Parathyroid adenoma (tissue), 2 donors: ENCODE measurements around the gene GIPC1.

Source experiments
- H2AFZ ChIP-seq: fragments of 300-600 bp; sonication (generic); one replicate; pipeline ENCODE4 v1.7.0; 2017; ENCODE audit warnings: antibody characterized with exemption, mild to moderate bottlenecking
- H3K27ac ChIP-seq: fragments of 300-600 bp; sonication (generic); one replicate; pipeline ENCODE4 v1.7.0; 2017
- H3K27me3 ChIP-seq: fragments of 300-600 bp; sonication (generic); one replicate; pipeline ENCODE4 v1.7.0; 2017; ENCODE audit warnings: low read length; ENCODE audit not compliant: control insufficient read depth, insufficient read depth
- H3K36me3 ChIP-seq: fragments of 300-600 bp; sonication (generic); one replicate; pipeline ENCODE4 v1.7.0; 2017; ENCODE audit warnings: low read length; ENCODE audit not compliant: control insufficient read depth, insufficient read depth
- H3K4me1 ChIP-seq: fragments of 300-600 bp; sonication (generic); one replicate; pipeline ENCODE4 v1.7.0; 2017; ENCODE audit warnings: control low read depth
- H3K4me2 ChIP-seq: fragments of 300-600 bp; sonication (generic); one replicate; pipeline ENCODE4 v1.7.0; 2017; ENCODE audit warnings: low read length
- H3K4me3 ChIP-seq: fragments of 300-600 bp; sonication (generic); one replicate; pipeline ENCODE4 v1.7.0; 2017; ENCODE audit warnings: low read depth, low read length
- H3K79me2 ChIP-seq: fragments of 300-600 bp; sonication (generic); one replicate; pipeline ENCODE4 v1.7.0; 2017; ENCODE audit warnings: control low read depth
- H3K9ac ChIP-seq: fragments of 300-600 bp; sonication (generic); one replicate; pipeline ENCODE4 v1.7.0; 2017; ENCODE audit warnings: mild to moderate bottlenecking
- H3K9me3 ChIP-seq: fragments of 300-600 bp; sonication (generic); one replicate; pipeline ENCODE4 v1.7.0; 2017; ENCODE audit warnings: low read length; ENCODE audit not compliant: control insufficient read depth
- TF ChIP-seq, protein P1 (sequence below): fragments of 300-600 bp; sonication (generic); IDR thresholded peaks from one replicate; pipeline ENCODE4 v1.7.0; 2017; ENCODE audit warnings: antibody characterized with exemption, mild to moderate bottlenecking
- donor health status: primary hyperparathyroidism.

The GIPC1 gene

DNA sequence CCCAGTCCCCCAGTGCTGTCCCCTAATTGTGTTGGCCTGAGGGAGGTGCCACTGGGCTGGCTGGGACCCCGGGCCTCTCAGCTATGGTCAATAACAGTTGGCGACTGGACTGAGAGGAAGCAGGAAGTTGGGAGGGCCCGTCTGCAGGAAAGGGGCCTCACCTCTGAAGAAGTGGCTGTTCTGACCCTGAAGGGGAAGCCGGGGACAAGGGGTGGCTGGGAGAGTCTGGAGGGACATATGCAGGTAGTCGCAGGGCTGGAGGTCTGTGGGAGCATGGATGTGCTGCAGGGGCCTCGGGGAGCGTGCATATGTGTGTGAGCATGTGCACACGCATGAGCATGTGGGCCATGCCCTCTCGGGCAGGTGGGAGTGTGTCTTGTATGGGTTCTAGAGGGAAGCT lies 56.9 kb downstream of the GIPC1 start:
- Histone ChIP-seq H3K4me2 (no peak overlapping the region), H3K27ac (no peak overlapping the region), H3K4me3 (no peak overlapping the region), H2AFZ (no peak overlapping the region), H3K27me3 (no peaks in the 10 kb centered on the region), H3K9me3 (no peaks in the 10 kb centered on the region), H3K9ac (no peak overlapping the region), H3K79me2 (peaks cover 6% of the 10 kb centered on the region), H3K4me1 (peaks cover 4% of the 10 kb centered on the region), H3K36me3 (no peaks in the 10 kb centered on the region)
- TF ChIP-seq, protein P1, sequence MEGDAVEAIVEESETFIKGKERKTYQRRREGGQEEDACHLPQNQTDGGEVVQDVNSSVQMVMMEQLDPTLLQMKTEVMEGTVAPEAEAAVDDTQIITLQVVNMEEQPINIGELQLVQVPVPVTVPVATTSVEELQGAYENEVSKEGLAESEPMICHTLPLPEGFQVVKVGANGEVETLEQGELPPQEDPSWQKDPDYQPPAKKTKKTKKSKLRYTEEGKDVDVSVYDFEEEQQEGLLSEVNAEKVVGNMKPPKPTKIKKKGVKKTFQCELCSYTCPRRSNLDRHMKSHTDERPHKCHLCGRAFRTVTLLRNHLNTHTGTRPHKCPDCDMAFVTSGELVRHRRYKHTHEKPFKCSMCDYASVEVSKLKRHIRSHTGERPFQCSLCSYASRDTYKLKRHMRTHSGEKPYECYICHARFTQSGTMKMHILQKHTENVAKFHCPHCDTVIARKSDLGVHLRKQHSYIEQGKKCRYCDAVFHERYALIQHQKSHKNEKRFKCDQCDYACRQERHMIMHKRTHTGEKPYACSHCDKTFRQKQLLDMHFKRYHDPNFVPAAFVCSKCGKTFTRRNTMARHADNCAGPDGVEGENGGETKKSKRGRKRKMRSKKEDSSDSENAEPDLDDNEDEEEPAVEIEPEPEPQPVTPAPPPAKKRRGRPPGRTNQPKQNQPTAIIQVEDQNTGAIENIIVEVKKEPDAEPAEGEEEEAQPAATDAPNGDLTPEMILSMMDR = no peak

DNA sequence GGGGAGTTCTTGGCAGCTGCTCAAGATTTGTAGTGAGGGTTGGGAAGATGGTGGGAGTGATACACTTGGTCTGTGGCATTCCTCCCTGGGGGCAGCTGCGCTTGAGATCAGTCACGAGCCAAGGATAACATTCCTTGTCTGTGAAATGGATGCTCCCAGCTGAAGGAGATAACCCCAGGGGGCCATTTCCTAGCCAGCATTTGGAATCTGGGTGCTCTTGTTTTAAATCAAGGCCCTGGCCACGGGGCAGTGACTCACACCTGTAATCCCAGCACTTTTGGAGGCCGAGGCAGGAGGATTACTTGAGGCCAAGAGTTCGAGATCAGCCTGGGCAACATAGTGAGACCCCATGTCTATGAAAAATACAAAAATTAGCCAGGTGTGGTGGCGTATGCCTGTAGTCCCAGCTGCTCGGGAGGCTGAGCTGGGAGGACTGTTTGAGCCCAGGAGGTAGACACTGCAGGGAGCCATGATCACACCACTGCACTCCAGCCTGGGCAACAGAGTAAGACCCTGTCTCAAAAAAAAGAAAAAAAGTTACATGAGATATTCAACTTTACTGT lies 58.3 kb downstream of the GIPC1 start:
- H2AFZ ChIP-seq = no peak overlapping the region
- no peaks in the 10 kb centered on the region for H3K36me3 ChIP-seq
- no peak overlapping the region for H3K9ac ChIP-seq
- no peak overlapping the region for H3K27ac ChIP-seq
- no peak overlapping the region for H3K4me3 ChIP-seq
- TF ChIP-seq, protein P1 = no peak
- H3K4me1 ChIP-seq = peaks cover 7% of the 10 kb centered on the region
- H3K79me2 ChIP-seq = peaks cover 4% of the 10 kb centered on the region
- no peak overlapping the region for H3K4me2 ChIP-seq
- no peaks in the 10 kb centered on the region for H3K9me3 ChIP-seq
- H3K27me3 ChIP-seq = no peaks in the 10 kb centered on the region

DNA sequence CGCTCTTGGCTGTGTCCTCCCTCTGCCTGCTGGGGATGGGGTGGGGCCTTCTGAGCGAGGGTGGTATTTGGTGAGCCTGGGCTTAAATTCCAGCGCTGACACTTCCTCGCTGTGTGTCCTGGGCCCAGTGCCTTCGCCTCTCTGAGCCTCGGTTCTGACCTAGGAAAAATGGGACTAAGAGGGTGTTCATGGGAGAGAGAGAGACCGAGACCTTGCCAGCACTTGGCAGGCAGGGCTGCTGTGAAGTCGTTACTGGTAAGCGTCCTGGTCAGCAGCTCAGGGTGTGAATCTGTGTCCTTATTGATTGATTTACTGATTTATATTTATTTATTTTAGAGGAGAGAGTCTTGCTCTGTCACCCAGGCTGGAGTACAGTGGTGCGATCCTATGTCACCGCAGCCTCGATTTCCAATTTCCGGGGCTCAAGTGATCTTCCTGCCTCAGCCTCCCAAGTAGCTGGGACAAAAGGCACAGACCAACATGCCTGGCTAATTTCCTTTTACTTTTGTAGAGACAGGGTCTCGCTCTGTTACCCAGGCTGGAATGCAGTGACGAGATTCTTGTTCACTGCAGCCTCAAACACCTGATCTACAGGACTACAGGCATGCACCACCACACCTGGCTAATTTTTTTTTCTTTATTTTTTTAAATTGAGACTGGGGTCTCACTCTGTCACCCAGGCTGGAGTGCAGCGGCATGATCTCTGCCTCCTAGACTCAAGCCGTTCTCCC lies 60.4 kb downstream of the GIPC1 start:
- Histone ChIP-seq H3K36me3 (no peaks in the 10 kb centered on the region), H3K4me3 (no peak overlapping the region), H3K4me1 (peaks cover 9% of the 10 kb centered on the region), H3K9ac (no peak overlapping the region), H2AFZ (no peak overlapping the region), H3K79me2 (peaks cover 4% of the 10 kb centered on the region), H3K27me3 (no peaks in the 10 kb centered on the region), H3K27ac (peak overlapping the region; percentile 52), H3K9me3 (no peaks in the 10 kb centered on the region), H3K4me2 (no peak overlapping the region)
- TF ChIP-seq, protein P1 = no peak

DNA sequence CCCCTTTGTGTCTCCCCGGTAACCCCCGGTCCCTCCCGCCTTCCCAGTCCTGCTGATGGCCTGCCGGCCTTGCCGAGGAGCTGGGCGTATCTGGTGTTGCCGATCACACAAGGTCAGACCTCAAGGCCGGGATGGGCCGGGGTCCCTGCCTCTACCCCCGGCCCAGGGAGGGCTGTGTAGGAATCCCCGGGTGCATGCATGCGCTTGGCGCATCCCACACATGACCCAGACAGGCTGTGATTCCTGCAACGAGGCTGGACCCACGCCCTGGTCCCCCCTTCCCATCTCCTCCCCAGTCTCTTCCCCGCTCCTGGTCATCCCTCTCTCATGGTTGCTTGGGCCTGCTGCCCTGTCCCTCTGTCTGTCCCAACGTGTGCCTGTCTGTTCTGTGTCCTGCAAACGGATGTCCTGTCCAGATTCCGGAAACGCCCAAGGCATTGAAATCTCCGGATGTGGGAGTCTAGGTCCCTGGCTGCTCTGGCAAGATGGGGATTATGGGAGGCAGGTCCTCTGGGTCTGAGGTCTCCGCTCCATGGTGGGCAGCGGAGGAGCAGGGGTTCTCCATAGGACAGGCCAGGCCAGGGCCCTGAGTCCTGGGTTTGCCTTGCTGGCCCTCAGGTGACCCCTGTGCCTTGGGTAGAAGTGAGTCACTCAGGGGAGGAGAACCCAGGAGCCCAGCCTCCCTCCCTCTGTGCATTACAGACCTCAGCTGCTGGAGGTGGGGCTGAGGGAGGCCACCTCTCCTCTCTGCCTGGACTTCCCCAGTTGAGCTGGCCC lies 61.2 kb downstream of the GIPC1 start:
- Histone ChIP-seq H3K27ac (peak overlapping the region; percentile 52), H3K36me3 (no peaks in the 10 kb centered on the region), H3K27me3 (no peaks in the 10 kb centered on the region), H3K4me3 (peak overlapping the region; percentile 66), H3K4me1 (peaks cover 9% of the 10 kb centered on the region), H2AFZ (no peak overlapping the region), H3K9ac (no peak overlapping the region), H3K4me2 (peak overlapping the region; percentile 96), H3K79me2 (peaks cover 4% of the 10 kb centered on the region), H3K9me3 (no peaks in the 10 kb centered on the region)
- TF ChIP-seq, protein P1 = no peak
